H9 (cell line): ENCODE results near the gene METTL4. TPM values are rescaled to one million over a fixed set of nuclear protein-coding genes. Genes with fewer than 3 reads are reported as not detected.

Experiments used
- DNase-seq: peaks from one replicate; pipeline ENCODE4 v3.0.0-alpha.2; 2017
- H2AFZ ChIP-seq: one replicate; pipeline ENCODE4 v1.6.1; 2013; ENCODE audit warnings: mild to moderate bottlenecking, low read length, control low read depth, moderate library complexity
- H2AK5ac ChIP-seq: 2 replicates; pipeline ENCODE4 v1.6.1; 2013; ENCODE audit warnings: low read length, control low read depth, mixed read lengths; ENCODE audit not compliant: insufficient read length
- H2BK120ac ChIP-seq: one replicate; pipeline ENCODE4 v1.6.1; 2013; ENCODE audit warnings: low read depth, mild to moderate bottlenecking, low read length, control low read depth, inconsistent platforms; ENCODE audit not compliant: poor library complexity, severe bottlenecking
- H2BK12ac ChIP-seq: 2 replicates; pipeline ENCODE4 v1.6.1; 2013; ENCODE audit warnings: low read length, control low read depth, mixed read lengths, low read depth; ENCODE audit not compliant: insufficient read length
- H2BK15ac ChIP-seq: 2 replicates; pipeline ENCODE4 v1.6.1; 2013; ENCODE audit warnings: low read depth, low read length, control low read depth
- H2BK20ac ChIP-seq: one replicate; pipeline ENCODE4 v1.6.1; 2013; ENCODE audit warnings: low read depth, mild to moderate bottlenecking, low read length, control low read depth, inconsistent platforms; ENCODE audit not compliant: poor library complexity, severe bottlenecking
- H2BK5ac ChIP-seq: 2 replicates; pipeline ENCODE4 v1.6.1; 2013; ENCODE audit warnings: low read length, control low read depth, mixed read lengths; ENCODE audit not compliant: insufficient read length
- H3K14ac ChIP-seq: 2 replicates; pipeline ENCODE4 v1.6.1; 2013; ENCODE audit warnings: low read length, control low read depth; ENCODE audit not compliant: insufficient read depth
- H3K18ac ChIP-seq: 2 replicates; pipeline ENCODE4 v1.6.1; 2013; ENCODE audit warnings: low read depth, mild to moderate bottlenecking, mixed read lengths, low read length, control low read depth; ENCODE audit not compliant: insufficient read length
- H3K23ac ChIP-seq: 2 replicates; pipeline ENCODE4 v1.6.1; 2013; ENCODE audit warnings: low read length, control low read depth, mixed read lengths, low read depth; ENCODE audit not compliant: insufficient read length
- H3K23me2 ChIP-seq: 2 replicates; pipeline ENCODE4 v1.6.1; 2013; ENCODE audit warnings: low read depth, mild to moderate bottlenecking, mixed read lengths, low read length, control low read depth; ENCODE audit not compliant: insufficient read length, poor library complexity, severe bottlenecking
- H3K27ac ChIP-seq: 2 replicates; pipeline ENCODE4 v1.5.1; 2013; ENCODE audit warnings: low read length, control low read depth, mixed read lengths, low read depth; ENCODE audit not compliant: insufficient read length
- H3K27me3 ChIP-seq: 2 replicates; pipeline ENCODE4 v1.6.1; 2013; ENCODE audit warnings: low read length, control low read depth, inconsistent platforms; ENCODE audit not compliant: insufficient read depth
- H3K4ac ChIP-seq: 2 replicates; pipeline ENCODE4 v1.6.1; 2013; ENCODE audit warnings: low read depth, mild to moderate bottlenecking, control low read depth, inconsistent platforms, low read length, moderate library complexity
- H3K4me1 ChIP-seq: 2 replicates; pipeline ENCODE4 v1.6.1; 2013; ENCODE audit warnings: low read length, control low read depth, inconsistent platforms; ENCODE audit not compliant: insufficient read depth
- H3K4me2 ChIP-seq: 2 replicates; pipeline ENCODE4 v1.6.1; 2013; ENCODE audit warnings: low read length, control low read depth, mixed read lengths; ENCODE audit not compliant: insufficient read length, insufficient read depth
- H3K56ac ChIP-seq: 2 replicates; pipeline ENCODE4 v1.6.1; 2013; ENCODE audit warnings: low read depth, mild to moderate bottlenecking, mixed read lengths, low read length, control low read depth; ENCODE audit not compliant: insufficient read length
- H3K79me1 ChIP-seq: 2 replicates; pipeline ENCODE4 v1.6.1; 2013; ENCODE audit warnings: low read depth, mild to moderate bottlenecking, moderate library complexity, low read length, control low read depth, inconsistent platforms; ENCODE audit not compliant: insufficient read depth, poor library complexity, severe bottlenecking
- H3K79me2 ChIP-seq: 2 replicates; pipeline ENCODE4 v1.6.1; 2013; ENCODE audit warnings: low read length, control low read depth, inconsistent platforms; ENCODE audit not compliant: insufficient read depth
- H3K9ac ChIP-seq: 2 replicates; pipeline ENCODE4 v1.6.1; 2013; ENCODE audit warnings: low read length, control low read depth, mixed read lengths; ENCODE audit not compliant: insufficient read length; ENCODE audit errors: extremely low read depth
- H3K9me3 ChIP-seq: one replicate; pipeline ENCODE4 v1.6.1; 2013; ENCODE audit warnings: low read depth, low read length, inconsistent platforms; ENCODE audit not compliant: control insufficient read depth
- H3T11ph ChIP-seq: one replicate; pipeline ENCODE4 v1.6.1; 2013; ENCODE audit warnings: mild to moderate bottlenecking, low read length, control low read depth, inconsistent platforms
- H4K20me1 ChIP-seq: one replicate; pipeline ENCODE4 v1.6.1; 2013; ENCODE audit not compliant: control insufficient read depth, insufficient read length, insufficient read depth
- H4K5ac ChIP-seq: 2 replicates; pipeline ENCODE4 v1.6.1; 2013; ENCODE audit warnings: low read depth, mild to moderate bottlenecking, mixed read lengths, low read length, control low read depth; ENCODE audit not compliant: insufficient read length
- H4K8ac ChIP-seq: replicated peaks from 2 replicates; pipeline ENCODE4 v1.6.1; 2013; ENCODE audit warnings: low read length, control low read depth, mixed read lengths, low read depth; ENCODE audit not compliant: insufficient read length
- H4K91ac ChIP-seq: 2 replicates; pipeline ENCODE4 v1.6.1; 2013; ENCODE audit warnings: low read depth, mild to moderate bottlenecking, moderate library complexity, mixed read lengths, low read length, control low read depth; ENCODE audit not compliant: insufficient read length
- H3K27ac Mint-ChIP-seq, 3 experiments: 2 replicates in 2 of 3; 3 replicates in 1 of 3; pipeline ENCODE4 v1.8.0; 2020 to 2021; ENCODE audit warnings: mixed read lengths in 3 of 3, mild to moderate bottlenecking in 1 of 3, moderate library complexity in 1 of 3
- H3K27me3 Mint-ChIP-seq: 2 replicates; pipeline ENCODE4 v1.8.0; 2021; ENCODE audit warnings: low read depth, mild to moderate bottlenecking, moderate library complexity, mixed read lengths
- H3K36me3 Mint-ChIP-seq, 3 experiments: 2 replicates in 2 of 3; 3 replicates in 1 of 3; pipeline ENCODE4 v1.8.0; 2020 to 2021; ENCODE audit warnings: low read depth in 3 of 3, mixed read lengths in 3 of 3; ENCODE audit not compliant: insufficient read depth in 1 of 3
- H3K4me1 Mint-ChIP-seq, 2 experiments: 2 replicates each; pipeline ENCODE4 v1.8.0; 2020; ENCODE audit warnings: mixed read lengths in 2 of 2
- H3K4me3 Mint-ChIP-seq, 2 experiments: 2 replicates in 1 of 2; 3 replicates in 1 of 2; pipeline ENCODE4 v1.8.0; 2020 to 2021; ENCODE audit warnings: mild to moderate bottlenecking in 2 of 2, mixed read lengths in 2 of 2, moderate library complexity in 1 of 2
- H3K9me3 Mint-ChIP-seq, 2 experiments: 2 replicates in 1 of 2; 3 replicates in 1 of 2; pipeline ENCODE4 v1.8.0; 2020; ENCODE audit warnings: mild to moderate bottlenecking in 2 of 2, mixed read lengths in 2 of 2, moderate library complexity in 1 of 2
- WGBS: extraction: QIAGEN DNeasy Blood & Tissue Kit; methylation state at CpG from one replicate; pipeline ENCODE4 v1.1.7; 2013; ENCODE audit warnings: missing lambda C conversion rate, low lambda C conversion rate, mixed read lengths; ENCODE audit not compliant: insufficient read length; ENCODE audit errors: extremely low coverage; 5-methylcytosine and 5-hydroxymethylcytosine counted together
- total RNA-seq: library from RNA; stranded (reverse); gene quantifications from 2 replicates; pipeline ENCODE4 v1.2.1, GENCODE V29; 2021
- TF ChIP-seq, protein P1 (sequence below): fragments of 200-600 bp; sonication (generic); conservative IDR thresholded peaks from 3 replicates; pipeline ENCODE4 v1.8.0; 2021; ENCODE audit warnings: antibody characterized with exemption, mild to moderate bottlenecking

The METTL4 gene
- total RNA-seq, 1 experiment from 2014 or later, result 14.2 TPM

GRCh38 chr18:2540575-2540974 lies 30.7 kb downstream of the METTL4 start:
- H3K4me1 Mint-ChIP-seq, result peaks cover 2 to 3% of the 10 kb centered on the region in 2 experiments
- H3K27ac Mint-ChIP-seq, result no peak overlapping the region

More at GRCh38 chr18:2540575-2540974, 30.7 kb downstream of the METTL4 start:
- Histone ChIP-seq H3K79me2 (no peaks in the 10 kb centered on the region), H3K56ac (no peak overlapping the region), H3K4me2 (no peak overlapping the region), H3K23ac (no peak overlapping the region), H4K8ac (no peak overlapping the region), H3K23me2 (no peaks in the 10 kb centered on the region), H4K91ac (no peak overlapping the region), H2BK15ac (no peak overlapping the region), H2BK20ac (no peak overlapping the region), H3K18ac (no peak overlapping the region), H3K27me3 (no peaks in the 10 kb centered on the region), H2BK120ac (no peak overlapping the region), H2BK5ac (no peak overlapping the region), H3K9ac (no peak overlapping the region), H3T11ph (no peak overlapping the region), H3K4me1 (no peaks in the 10 kb centered on the region; the same call in 1 of the 2 replicates), H2AFZ (no peak overlapping the region), H3K79me1 (no peaks in the 10 kb centered on the region), H4K5ac (no peak overlapping the region), H3K14ac (no peak overlapping the region), H3K9me3 (no peaks in the 10 kb centered on the region), H2AK5ac (no peak overlapping the region), H3K27ac (no peak overlapping the region), H4K20me1 (no peaks in the 10 kb centered on the region), H2BK12ac (no peak overlapping the region), H3K4ac (no peak overlapping the region)
- H3K4me3 Mint-ChIP-seq, result no peak overlapping the region
- H3K36me3 Mint-ChIP-seq, result no peaks in the 10 kb centered on the region
- WGBS, result no CpG with 5 or more reads among the region's 4 CpGs
- H3K27me3 Mint-ChIP-seq, result no peaks in the 10 kb centered on the region
- DNase-seq, result no peak
- TF ChIP-seq, protein P1, sequence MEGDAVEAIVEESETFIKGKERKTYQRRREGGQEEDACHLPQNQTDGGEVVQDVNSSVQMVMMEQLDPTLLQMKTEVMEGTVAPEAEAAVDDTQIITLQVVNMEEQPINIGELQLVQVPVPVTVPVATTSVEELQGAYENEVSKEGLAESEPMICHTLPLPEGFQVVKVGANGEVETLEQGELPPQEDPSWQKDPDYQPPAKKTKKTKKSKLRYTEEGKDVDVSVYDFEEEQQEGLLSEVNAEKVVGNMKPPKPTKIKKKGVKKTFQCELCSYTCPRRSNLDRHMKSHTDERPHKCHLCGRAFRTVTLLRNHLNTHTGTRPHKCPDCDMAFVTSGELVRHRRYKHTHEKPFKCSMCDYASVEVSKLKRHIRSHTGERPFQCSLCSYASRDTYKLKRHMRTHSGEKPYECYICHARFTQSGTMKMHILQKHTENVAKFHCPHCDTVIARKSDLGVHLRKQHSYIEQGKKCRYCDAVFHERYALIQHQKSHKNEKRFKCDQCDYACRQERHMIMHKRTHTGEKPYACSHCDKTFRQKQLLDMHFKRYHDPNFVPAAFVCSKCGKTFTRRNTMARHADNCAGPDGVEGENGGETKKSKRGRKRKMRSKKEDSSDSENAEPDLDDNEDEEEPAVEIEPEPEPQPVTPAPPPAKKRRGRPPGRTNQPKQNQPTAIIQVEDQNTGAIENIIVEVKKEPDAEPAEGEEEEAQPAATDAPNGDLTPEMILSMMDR, result no peak
- H3K9me3 Mint-ChIP-seq, result no peaks in the 10 kb centered on the region
